DND-41 (cell line): Measurements from ENCODE around the gene TTYH3.
"Not testable (repeated sequence)": the region's sequence is repeated elsewhere in the genome, so short reads cannot be mapped to it uniquely, and the experiment has no call there.

ENCODE experiments used
- ATAC-seq: fragments of 200-7000 bp; cut with Tn5 transposase; 3 replicates; pipeline ENCODE4 v1.9.1; 2021; ENCODE audit warnings: low read depth; ENCODE audit not compliant: insufficient read depth
- DNase-seq: peaks from one replicate; pipeline ENCODE4 v3.0.0-alpha.2; 2020
- H2AFZ ChIP-seq: 2 replicates; pipeline ENCODE4 v1.6.0; 2012; ENCODE audit warnings: low read depth, low read length
- H3K27ac ChIP-seq: 2 replicates; pipeline ENCODE4 v1.5.1; 2012; ENCODE audit warnings: low read length, inconsistent platforms
- H3K27me3 ChIP-seq: fragments of 200-600 bp; sonication (generic); 2 replicates; pipeline ENCODE4 v1.6.0; 2012; ENCODE audit warnings: low read length, mild to moderate bottlenecking, inconsistent platforms; ENCODE audit not compliant: insufficient read depth, poor library complexity
- H3K36me3 ChIP-seq: 2 replicates; pipeline ENCODE4 v1.5.1; 2012; ENCODE audit warnings: low read length, inconsistent platforms; ENCODE audit not compliant: insufficient read depth
- H3K4me1 ChIP-seq: 2 replicates; pipeline ENCODE4 v1.5.1; 2012; ENCODE audit warnings: mild to moderate bottlenecking, low read length; ENCODE audit not compliant: insufficient read depth
- H3K4me2 ChIP-seq: 2 replicates; pipeline ENCODE4 v1.6.0; 2012; ENCODE audit warnings: mild to moderate bottlenecking, moderate library complexity, low read length, inconsistent platforms; ENCODE audit not compliant: insufficient read depth
- H3K4me3 ChIP-seq, 2 experiments: fragments of 200-600 bp in 1 of 2; shearing (Covaris generic) in 1 of 2; 2 replicates each; pipeline ENCODE4 v1.5.1; 2012 to 2016; ENCODE audit warnings: inconsistent platforms in 2 of 2, low read length in 2 of 2, mild to moderate bottlenecking in 2 of 2, low read depth in 1 of 2, moderate library complexity in 1 of 2
- H3K79me2 ChIP-seq: 2 replicates; pipeline ENCODE4 v1.6.0; 2012; ENCODE audit warnings: low read length, inconsistent platforms; ENCODE audit not compliant: insufficient read depth
- H3K9ac ChIP-seq: 2 replicates; pipeline ENCODE4 v1.6.0; 2012; ENCODE audit warnings: low read depth, mild to moderate bottlenecking, inconsistent platforms, low read length, moderate library complexity
- H3K9me3 ChIP-seq: 2 replicates; pipeline ENCODE4 v1.5.1; 2012; ENCODE audit warnings: low read length, moderate library complexity, mild to moderate bottlenecking, inconsistent platforms; ENCODE audit not compliant: insufficient read depth, severe bottlenecking
- H4K20me1 ChIP-seq: 2 replicates; pipeline ENCODE4 v1.6.0; 2012; ENCODE audit warnings: low read length; ENCODE audit not compliant: insufficient read depth
- EZH2 ChIP-seq: IDR thresholded peaks from 3 replicates; pipeline ENCODE4 v1.6.1; 2012; ENCODE audit warnings: borderline replicate concordance, low read depth, mild to moderate bottlenecking, moderate library complexity, low read length, inconsistent platforms; ENCODE audit not compliant: severe bottlenecking
- TF ChIP-seq, protein P1 (sequence below): IDR thresholded peaks from 2 replicates; pipeline ENCODE4 v1.5.1; 2012; ENCODE audit warnings: borderline replicate concordance, low read length, moderate library complexity, mild to moderate bottlenecking; ENCODE audit not compliant: poor library complexity, severe bottlenecking; ENCODE audit errors: extremely low read depth

TTYH3 gene

DNA sequence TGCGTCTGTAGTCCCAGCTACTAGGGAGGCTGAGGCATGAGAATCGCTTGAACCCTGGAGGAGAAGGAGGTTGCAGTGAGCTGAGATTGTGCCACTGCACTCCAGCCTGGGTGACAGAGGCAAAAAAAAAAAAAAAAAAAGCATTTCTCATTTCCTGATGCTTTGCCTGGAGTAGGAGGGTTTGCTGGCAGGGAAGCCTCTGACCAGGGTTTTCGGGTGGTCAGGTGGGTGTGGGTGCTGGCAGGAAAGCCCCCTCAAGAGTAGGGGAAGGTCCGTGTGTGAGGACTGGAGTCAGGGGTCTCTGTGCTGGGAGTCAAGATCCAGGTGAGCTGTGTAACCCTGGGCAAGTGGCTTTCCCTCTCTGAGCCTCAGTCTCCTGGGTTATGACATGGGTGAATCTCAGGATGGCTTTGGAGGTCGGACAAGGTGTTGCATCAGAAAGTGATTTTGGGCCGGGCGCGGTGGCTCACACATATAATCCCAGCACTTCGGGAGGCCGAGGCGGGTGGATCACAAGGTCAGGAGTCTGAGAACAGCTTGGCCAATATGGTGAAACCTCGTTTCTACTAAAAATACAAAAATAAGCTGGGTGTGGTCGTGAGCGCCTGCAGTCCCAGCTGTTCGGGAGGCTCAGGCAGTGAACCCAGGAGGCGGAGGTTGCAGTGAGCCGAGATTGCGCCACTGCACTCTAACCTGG lies 59.4 kb downstream of the TTYH3 start:
- Histone ChIP-seq H4K20me1 (no peaks in the 10 kb centered on the region), H3K36me3 (no peaks in the 10 kb centered on the region), H3K27ac (no peak overlapping the region), H3K9me3 (no peaks in the 10 kb centered on the region), H3K4me2 (no peak overlapping the region), H3K4me3 (no peak overlapping the region), H3K4me1 (no peaks in the 10 kb centered on the region), H3K27me3 (no peaks in the 10 kb centered on the region), H2AFZ (no peak overlapping the region), H3K79me2 (no peaks in the 10 kb centered on the region), H3K9ac (no peak overlapping the region)
- ATAC-seq (no peak), DNase-seq (no peak)
- TF ChIP-seq, protein P1, sequence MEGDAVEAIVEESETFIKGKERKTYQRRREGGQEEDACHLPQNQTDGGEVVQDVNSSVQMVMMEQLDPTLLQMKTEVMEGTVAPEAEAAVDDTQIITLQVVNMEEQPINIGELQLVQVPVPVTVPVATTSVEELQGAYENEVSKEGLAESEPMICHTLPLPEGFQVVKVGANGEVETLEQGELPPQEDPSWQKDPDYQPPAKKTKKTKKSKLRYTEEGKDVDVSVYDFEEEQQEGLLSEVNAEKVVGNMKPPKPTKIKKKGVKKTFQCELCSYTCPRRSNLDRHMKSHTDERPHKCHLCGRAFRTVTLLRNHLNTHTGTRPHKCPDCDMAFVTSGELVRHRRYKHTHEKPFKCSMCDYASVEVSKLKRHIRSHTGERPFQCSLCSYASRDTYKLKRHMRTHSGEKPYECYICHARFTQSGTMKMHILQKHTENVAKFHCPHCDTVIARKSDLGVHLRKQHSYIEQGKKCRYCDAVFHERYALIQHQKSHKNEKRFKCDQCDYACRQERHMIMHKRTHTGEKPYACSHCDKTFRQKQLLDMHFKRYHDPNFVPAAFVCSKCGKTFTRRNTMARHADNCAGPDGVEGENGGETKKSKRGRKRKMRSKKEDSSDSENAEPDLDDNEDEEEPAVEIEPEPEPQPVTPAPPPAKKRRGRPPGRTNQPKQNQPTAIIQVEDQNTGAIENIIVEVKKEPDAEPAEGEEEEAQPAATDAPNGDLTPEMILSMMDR: no peak
- no peak for TF ChIP-seq EZH2

DNA sequence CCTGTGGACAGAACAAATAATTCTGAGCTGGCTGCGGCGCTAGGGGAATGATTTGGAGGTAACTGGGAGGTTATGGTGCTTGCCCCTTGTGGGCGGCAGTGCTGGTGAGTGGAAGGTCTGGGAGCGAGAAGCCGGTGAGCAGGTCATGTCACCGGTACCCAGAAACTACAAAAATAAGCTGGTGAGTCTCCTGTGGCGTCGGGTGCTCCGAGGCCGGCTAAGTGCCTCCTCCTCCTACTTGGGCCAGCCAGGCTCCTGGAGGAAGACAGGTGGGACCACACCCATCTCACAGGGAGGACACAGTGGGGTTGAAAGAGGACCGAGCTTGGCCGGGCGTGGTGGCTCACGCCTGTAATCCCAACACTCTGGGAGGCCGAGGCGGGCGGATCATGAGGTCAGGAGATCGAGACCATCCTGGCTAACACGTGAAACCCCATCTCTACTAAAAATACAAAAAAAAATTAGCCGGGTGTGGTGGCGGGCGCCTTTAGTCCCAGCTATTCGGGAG lies 60.2 kb downstream of the TTYH3 start:
- H3K9me3 ChIP-seq, H3K4me1 ChIP-seq: not testable (repeated sequence)

DNA sequence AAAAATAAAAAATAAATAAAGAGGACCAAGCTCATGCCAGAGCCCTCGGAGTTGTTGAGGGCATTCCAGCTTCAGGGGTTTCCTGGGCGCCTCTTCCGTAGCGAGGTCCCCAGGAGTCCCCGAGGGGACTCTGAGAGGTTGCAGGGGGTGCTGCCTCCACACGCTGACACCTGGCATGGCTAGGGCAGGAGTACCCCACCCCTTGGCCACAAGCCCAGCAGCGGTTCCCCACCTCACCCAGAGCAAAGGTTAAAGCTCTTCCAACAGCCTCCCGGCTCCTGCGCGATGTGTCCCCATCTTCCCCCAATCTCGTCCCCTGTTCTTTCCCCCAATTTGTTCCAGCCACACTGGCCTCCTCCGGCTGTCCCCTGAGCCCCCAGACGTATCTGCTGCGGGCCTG lies 60.8 kb downstream of the TTYH3 start:
- Histone ChIP-seq H3K27ac (no peak overlapping the region), H3K4me1 (peaks cover 3% of the 10 kb centered on the region), H3K9me3 (no peaks in the 10 kb centered on the region), H4K20me1 (no peaks in the 10 kb centered on the region), H3K4me3 (no peak overlapping the region), H3K4me2 (no peak overlapping the region), H3K36me3 (no peaks in the 10 kb centered on the region), H2AFZ (no peak overlapping the region), H3K9ac (no peak overlapping the region), H3K27me3 (no peaks in the 10 kb centered on the region), H3K79me2 (no peaks in the 10 kb centered on the region)
- ATAC-seq (no peak), DNase-seq (no peak)
- TF ChIP-seq, protein P1: no peak
- no peak for TF ChIP-seq EZH2

More for the DNA sequence above, 60.2 kb downstream of the TTYH3 start:
- H4K20me1 ChIP-seq, H3K27ac ChIP-seq, H3K36me3 ChIP-seq, H3K27me3 ChIP-seq, H3K4me2 ChIP-seq, H2AFZ ChIP-seq, H3K9ac ChIP-seq, DNase-seq, H3K79me2 ChIP-seq, ATAC-seq, H3K4me3 ChIP-seq: not testable (repeated sequence)

DNA sequence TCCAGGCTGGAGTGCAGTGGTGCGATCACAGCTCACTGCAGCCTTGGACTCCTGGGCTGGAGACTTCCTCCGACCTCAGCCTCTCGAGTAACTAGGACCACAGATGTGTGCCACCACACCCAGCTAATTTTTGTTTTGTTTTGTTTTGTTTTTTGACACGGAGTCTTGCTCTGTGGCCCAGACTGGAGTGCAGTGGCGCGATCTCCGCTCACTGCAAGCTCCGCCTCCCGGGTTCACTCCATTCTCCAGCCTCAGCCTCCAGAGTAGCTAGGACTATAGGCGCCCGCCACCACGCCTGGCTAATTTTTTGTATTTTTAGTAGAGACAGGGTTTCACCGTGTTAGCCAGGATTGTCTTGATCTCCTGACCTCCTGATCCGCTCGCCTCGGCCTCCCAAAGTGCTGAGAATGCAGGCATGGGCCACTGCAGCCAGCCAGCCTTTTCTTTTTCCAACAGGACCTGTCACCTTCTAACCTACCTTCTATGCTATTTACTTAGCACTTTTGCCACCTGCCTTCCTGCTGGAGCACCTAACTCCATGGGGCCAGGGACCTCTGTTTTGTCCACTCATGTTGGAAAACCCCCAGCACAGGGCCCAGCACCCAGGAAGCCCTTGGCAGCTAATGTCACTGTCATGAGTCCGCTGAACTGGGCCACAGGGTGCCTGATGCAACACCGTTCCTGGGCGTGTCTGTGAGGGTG lies 61.8 kb downstream of the TTYH3 start:
- not testable (repeated sequence) for ATAC-seq, DNase-seq, H3K27me3 ChIP-seq, H2AFZ ChIP-seq, H3K27ac ChIP-seq, H4K20me1 ChIP-seq, H3K9ac ChIP-seq, H3K4me2 ChIP-seq, H3K4me3 ChIP-seq, H3K9me3 ChIP-seq, H3K79me2 ChIP-seq, H3K36me3 ChIP-seq
- peaks cover 13% of the 10 kb centered on the region for H3K4me1 ChIP-seq

DNA sequence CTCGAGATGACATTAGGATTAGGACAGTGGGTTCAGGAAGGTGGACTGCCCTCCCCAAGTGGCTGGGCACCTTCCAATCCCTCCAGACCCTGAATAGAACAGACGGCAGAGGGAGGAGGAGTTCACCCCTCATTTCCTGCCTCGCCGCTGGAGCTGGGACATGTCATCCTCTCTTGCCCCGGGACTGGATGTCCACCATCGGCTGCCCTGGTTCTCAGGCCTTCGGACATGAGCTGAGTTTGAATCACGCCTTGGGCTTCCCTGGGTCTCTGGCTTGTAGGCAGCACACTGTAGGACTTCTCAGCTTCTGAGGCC lies 62.3 kb downstream of the TTYH3 start:
- not testable (repeated sequence) for H3K27ac ChIP-seq, H3K4me2 ChIP-seq
- peaks cover 18% of the 10 kb centered on the region for H3K4me1 ChIP-seq

More for the DNA sequence above, 62.3 kb downstream of the TTYH3 start:
- H2AFZ ChIP-seq, H3K4me3 ChIP-seq, H4K20me1 ChIP-seq, H3K9me3 ChIP-seq, H3K36me3 ChIP-seq, H3K79me2 ChIP-seq, H3K27me3 ChIP-seq, ATAC-seq, H3K9ac ChIP-seq, DNase-seq: not testable (repeated sequence)
